NCI-H748 (cell line): ENCODE data around the gene ASMT.
"Not testable (repeated sequence)": the region's sequence is repeated elsewhere in the genome, so short reads cannot be mapped to it uniquely, and the experiment has no call there.

Experiments
- DNase-seq: peaks from one replicate; lab custom pipeline; 2025; ENCODE audit not compliant: unreplicated experiment; lab: John Stamatoyannopoulos, UW

Gene ASMT

DNA sequence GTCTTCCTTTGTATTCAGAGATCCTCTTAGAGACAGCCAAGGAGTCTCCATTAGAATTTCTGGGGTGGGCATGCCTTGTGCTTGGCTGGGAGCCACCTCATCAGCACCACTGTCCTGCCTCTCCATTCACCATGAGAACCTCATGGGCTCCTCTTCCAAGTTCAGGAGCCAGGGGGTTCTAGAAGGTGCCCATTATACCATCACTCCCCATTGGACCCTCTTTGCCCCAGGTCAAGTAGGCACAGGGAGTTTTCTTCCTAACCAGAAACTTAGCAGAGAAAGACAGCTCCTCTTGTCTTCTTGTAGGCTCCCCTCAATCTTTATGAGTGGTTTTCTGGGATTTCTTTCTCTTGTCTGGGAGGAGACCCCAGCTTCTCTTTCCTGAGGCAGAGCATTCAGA is 31.1 kb downstream of the ASMT start:
- DNase-seq: no peak

DNA sequence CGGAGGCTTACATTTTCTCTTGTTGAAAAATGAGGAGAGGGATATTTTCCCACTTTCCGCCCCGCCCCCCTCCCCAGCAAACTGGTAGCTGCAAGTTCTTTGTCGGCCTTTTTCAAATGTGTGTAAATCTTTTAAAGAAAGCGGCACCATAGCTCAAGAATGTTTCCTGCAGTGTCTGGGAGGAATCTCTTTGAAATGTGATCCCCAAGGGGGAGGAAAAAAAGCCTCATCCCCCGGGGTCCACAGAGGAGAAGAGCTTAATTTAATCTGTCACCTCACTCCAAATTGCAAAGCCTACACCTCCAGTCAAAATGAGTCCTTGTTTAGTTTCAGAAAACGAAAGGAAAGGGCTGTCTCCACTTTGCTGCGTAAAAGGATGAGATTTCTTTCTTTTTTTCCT is 34.8 kb downstream of the ASMT start:
- no peak for DNase-seq

DNA sequence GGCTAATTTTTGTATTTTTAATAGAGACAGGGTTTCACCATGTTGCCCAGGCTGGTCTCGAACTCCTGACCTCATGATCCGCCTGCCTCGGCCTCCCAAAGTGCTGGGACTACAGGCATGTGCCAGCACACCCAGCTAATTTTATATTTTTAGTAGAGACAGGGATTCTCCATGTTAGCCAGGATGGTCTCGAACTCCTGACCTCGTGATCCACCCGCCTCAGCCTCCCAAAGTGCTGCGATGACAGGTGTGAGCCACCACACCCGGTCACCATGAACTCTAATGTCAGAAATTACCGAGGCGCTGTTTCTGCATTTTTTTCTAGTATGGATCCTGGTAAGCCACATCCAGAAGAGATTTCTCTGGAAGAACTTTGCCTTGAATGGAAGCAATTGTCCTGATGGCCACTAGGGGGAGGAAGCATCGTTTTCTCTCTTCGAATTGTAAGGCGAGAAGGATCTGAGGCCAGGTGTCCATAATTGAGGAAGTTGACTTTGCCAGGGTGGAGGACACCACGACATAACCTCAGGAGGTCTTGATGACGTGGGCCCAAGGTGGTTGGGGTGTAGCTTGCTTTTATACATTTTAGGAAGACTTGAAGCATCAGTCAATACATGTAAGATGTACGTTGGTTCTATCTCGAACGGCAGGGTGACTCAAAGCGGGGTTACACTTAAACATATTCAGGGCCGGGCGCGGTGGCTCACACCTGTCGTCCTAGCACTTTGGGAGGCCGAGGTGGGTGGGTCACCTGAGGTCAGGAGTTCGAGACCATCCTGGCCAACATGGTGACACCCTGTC is 37.4 kb downstream of the ASMT start:
- peak; percentile 71 for DNase-seq

DNA sequence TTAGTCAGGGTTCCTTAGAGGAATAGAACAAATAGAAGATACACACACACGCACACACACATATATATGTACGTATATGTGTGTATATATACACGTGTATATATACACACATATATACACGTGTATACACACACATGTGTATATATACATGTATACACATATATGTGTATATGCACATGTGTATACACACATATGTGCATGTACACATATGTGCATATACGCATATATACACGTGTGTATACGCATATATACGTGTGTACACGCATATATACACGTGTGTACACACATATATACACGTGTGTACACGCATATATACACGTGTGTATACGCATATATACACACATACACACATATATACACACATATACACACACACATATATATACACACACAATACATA is 41.5 kb downstream of the ASMT start:
- DNase-seq: no peak

DNA sequence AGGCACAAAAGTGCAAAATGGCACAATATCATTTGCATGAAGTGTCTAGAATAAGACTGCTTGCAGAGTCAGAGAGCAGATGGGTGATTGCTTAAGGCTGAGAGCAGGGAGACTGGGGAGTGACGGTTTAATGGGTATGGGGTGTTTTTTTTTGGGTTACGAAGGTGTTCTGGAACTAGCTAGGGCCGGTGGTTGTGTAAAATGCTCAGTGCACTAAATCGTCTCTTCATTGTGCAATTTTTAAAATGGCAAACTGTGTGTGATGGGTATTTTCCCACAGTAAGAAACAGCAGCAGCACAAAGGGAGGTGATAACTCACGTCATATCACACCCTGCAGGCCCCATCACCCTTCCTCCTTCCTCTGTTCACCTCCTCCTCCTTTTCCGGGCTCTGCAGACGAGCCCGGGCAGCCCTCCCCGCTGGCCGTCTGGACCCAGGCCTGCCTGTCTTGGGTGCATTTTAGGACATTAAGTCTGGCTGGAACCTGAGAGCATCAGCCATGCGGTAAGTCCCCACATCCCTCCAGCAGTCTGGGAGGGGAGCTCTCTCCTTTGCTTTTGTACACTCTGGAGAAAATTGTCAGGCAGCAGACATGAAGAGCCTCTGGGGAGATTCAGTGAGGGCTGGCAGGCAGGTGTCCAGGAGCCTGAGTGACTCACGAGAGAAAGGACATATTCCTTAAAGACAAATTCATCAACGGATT is 42.7 kb downstream of the ASMT start:
- peak; percentile 30 for DNase-seq

DNA sequence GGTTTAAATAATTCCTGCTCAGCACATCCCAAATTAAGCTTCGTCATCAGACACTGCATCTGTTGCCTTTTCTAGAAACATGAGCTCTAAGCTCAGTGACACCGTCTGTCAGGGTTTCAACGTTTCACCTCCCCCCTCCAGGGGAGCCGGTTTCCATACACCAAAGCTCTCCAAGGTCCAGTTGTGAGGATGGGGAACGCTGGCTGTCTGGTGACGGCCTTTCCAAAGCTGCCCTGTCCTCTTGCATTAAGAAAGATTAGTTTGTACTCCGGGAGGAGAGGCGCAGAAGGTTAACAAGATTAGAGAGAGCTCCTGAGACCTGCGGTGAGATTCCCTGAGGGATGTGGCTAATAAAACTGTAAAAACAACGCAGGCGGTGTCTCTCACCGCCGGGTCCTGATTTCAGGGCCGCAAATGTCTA is 43.2 kb downstream of the ASMT start:
- DNase-seq: no peak

DNA sequence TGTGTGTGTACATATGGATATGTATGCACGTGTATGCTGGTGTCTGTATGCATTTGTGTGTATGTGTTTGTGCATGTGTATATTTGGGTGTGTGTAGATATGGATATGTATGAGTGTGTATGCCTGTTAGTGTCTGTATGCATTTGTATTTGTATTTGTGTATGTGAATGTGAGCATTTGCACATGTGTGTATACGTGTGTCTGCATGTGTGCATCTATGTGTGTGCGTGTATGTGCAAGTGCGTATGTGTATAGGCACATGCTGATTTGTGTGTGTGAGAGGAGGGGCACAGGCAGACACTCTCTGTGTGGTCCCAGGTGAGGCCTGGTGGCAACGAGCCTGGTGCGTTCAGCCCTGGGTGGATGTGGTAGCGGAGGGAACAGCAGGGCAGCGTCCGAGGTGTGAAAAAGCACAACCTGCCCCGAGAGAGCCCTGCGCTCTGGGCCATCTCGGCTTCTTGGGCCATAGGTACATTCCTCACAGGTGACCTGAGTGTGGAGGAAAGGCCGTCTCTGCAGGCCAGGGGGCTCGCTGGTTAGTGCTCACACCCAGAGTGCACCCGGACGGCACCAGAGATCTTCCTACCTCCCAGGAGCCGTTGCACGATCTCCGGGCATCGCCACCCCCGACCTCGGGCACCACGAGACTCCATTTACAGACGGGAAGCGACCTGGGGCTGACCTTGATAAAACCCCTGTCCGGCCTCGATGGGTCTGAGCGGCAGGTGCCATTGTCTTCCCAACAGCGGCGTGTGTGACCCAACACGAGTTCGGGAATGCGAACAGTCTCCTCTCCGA is 45.0 kb downstream of the ASMT start:
- DNase-seq: no peak

DNA sequence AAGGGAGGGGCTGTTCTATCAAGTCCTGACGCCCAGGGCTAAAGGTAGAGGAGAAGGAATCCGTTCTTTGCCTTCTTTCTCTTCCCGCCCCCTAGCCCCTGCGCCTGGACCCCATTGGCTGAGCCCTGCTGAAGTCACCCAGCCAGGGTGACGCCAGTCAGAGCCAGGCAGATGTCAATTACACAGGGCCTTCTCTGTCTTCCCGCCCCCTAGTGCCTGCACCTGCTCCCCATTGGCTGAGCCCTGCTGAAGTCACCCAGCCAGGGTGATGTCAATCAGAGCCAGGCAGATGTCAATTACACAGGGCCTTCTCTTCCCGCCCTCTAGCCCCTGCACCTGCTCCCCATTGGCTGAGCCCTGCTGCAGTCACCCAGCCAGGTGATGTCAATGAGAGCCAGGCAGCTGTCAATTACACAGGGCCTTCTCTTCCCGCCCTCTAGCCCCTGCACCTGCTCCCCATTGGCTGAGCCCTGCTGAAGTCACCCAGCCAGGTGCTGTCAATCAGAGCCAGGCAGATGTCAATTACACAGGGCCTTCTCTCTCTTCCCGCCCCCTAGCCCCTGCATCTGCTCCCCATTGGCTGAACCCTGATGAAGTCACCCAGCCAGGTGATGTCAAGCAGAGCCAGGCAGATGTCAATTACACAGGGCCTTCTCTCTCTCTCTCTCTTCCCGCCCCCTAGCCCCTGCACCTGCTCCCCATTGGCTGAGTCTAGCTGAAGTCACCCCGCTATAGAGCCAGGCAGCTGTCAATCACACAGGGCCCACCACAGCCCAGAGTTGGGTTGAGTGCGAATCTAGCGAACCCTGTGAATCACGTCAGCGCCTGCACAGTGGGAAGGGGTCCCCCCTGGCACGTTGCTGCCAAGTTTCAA is 46.4 kb downstream of the ASMT start:
- peak; percentile 4 for DNase-seq

DNA sequence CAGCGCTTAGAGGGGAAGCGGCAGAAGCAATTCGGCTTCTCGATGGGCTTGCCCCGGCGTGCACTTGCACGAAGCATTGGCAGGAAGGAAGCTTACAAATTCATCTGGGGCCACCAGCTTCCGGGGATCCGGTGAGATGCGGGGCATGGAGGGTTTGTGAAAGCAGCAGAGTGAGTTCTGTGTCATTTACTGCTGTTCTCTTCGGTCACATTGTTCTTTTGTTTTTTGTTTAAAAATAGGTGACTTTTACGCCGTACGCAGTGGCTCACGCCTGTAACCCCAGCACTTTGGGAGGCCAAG is 47.0 kb downstream of the ASMT start:
- no peak for DNase-seq

DNA sequence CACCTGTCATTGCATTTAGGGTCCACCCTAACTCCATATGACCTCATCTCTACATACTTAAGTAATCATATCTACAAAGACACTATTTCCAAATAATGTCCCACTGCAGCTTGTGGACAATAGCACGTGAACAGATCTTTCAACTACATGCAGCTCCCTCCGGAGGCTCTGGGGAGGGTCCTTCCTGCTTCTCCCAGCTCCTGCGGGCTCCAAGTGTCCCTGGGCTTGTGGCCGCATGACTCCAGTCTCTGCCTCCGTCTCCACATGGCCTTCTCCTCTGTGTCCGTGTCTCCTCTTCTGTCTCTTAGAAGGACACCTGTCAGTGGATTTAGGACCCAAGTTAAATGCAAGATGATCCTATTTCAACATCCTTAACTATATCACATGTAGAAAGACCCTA is 52.7 kb downstream of the ASMT start:
- DNase-seq: no peak

DNA sequence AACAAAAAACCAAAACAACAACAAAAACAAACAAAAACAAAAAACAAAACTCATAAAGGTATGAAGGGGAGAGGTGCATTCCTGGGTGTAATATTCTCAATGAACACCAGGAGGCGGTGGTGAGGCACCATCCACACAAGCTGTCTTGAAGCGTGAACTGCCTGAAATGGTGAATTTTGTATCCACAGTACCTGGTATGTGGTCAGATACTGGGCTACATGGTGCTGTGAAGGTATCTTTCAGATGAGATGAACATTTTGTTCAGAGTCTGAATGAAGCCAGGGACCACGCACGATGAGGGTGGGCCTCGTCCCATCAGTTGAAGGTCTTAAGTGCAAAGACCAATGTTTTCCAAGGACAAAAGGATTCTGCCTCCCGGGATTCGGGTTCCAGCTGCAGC is 58.5 kb downstream of the ASMT start:
- DNase-seq: peak; percentile 8

DNA sequence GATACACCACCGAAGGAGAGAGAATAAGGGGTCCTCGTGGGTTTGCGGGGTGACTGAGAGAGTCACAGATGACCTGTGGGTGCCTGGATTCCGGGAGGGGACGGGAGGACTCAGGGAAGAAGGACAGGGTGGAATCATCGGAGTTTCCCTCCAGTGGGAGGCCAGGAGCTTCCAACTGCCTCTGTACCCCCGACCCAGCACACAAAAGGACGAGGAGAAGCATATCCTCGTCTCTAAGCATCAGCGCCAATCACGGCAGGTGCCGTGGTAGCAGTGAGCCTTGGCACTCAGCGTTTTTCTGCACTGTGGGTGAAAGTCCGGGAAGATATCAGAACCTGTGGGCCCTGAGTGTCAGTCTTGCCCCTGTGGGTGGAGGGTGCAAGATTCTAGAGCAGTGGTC is 62.0 kb downstream of the ASMT start:
- no peak for DNase-seq

DNA sequence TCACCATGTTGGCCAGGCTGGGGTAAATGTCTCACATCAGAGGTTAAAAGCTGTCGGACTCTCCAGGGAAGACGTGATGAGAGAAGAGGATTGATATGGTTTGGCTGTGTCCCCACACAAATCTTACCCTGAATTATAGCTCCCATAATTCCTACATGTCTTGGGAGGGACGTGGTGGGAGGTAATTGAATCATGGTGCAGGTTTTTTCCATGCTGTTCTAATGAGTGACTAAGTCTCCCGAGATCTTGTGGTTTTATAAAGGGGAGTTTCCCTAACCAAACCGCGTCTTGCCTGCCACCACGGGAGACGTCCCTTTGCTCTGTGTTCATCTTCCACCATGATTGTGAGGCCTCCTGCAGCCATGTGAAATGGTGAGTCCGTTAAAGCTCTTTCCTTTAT is 64.4 kb downstream of the ASMT start:
- no peak for DNase-seq

DNA sequence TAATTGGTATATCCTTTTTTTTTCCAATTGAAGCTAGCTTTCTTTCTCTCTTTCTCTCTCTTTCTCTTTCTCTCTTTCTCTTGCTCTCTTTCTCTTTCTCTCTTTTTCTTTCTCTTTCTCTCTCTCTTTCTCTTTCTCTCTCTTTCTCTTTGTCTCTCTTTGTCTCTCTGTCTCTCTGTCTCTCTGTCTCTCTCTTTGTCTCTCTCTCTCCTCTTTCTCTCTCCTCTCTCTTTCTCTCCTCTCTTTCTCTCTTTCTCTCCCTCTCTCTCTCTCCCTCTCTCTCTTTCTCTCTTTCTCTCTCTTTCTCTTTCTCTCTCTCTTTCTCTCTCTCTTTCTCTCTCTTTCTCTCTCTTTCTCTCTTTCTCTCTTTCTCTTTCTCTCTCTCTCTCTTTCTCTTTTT is 66.6 kb downstream of the ASMT start:
- no peak for DNase-seq

DNA sequence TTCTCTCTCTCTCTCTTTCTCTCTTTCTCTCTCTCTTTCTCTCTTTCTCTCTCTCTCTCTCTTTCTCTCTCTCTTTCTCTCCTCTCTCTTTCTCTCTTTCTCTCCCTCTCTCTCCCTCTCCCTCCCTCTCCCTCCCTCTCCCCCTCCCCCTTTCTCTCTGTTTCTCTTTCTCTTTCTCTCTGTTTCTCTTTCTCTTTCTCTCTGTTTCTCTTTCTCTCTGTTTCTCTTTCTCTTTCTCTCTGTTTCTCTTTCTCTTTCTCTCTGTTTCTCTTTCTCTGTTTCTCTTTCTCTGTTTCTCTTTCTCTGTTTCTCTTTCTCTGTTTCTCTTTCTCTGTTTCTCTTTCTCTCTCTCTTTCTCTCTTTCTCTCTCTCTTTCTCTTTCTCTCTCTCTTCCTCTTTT is 67.0 kb downstream of the ASMT start:
- DNase-seq: not testable (repeated sequence)

DNA sequence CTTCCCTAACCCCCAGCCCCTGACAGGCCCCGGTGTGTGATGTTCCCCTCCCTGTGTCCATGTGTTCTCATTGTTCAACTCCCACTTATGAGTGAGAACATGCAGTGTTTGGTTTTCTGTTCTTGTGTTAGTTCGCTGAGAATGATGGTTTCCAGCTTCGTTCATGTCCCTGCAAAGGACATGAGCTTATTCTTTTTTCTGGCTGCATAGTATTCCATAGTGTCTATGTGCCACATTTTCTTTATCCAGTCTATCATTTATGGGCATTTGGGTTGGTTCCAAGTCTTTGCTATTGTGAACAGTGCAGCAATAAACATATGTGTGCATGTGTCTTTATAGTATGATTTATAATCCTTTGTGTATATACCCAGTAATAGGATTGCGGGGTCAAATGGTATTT is 67.6 kb downstream of the ASMT start:
- not testable (repeated sequence) for DNase-seq

DNA sequence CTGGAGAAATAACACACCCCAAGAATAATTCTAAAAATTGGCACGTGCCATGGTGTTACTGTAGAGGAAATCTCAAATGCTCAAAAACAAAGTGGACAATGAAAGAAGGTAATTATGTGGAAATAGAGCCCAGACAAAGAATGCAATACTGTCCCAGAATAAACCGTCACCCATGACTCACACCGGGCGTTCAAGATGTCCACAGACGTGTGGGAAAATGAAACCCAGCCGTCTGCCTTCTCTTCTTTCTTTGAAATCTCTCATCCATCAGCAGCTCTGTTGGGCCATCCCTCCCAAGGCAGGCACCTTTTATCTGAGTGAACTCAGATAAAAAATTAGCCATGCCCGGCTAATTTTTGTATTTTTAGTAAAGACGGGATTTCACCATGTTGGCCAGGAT is 70.0 kb downstream of the ASMT start:
- DNase-seq: not testable (repeated sequence)

DNA sequence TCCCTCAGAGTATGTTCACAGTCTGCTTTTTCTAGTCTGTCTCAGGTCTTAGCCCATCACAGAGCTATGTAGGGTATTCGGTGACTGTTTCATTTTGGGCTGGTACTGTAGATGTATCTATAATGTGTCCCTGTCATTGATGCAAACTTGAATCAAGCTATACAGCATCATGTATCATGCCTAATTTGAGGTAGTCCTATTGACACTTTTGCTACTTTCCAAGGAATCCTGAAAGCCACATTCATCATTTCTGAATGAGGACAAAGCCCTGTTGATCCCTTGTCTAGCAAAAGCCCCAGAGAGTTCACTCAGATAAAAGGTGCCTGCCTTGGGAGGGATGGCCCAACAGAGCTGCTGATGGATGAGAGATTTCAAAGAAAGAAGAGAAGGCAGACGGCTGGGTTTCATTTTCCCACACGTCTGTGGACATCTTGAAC is 70.6 kb downstream of the ASMT start:
- not testable (repeated sequence) for DNase-seq

DNA sequence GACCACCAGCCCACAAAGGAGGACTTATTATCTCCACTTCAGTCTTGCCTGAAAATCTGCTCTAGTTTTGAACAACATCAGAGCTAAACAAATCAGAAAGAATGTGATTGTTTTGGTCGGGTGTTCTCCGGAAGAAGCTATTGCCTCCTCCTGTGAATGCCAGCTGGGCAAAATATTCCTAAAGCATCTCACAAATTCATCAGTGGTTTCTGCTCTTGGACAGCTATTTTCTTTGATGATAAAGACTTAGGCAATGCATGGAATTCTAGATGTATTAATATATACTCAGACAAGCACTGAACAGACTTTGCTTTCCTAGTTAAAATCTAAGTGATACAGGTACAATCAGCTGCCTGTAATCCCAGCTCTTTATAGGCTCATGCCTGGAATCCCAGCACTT is 71.8 kb downstream of the ASMT start:
- no peak for DNase-seq
